HepG2 (cell line): ENCODE measurements around the gene TEX19. TPM values are rescaled to one million over a fixed set of nuclear protein-coding genes. Genes with fewer than 3 reads are reported as not detected.
A peak's percentile ranks its signal among the peaks of the same experiment; 100 is the strongest.

Experiments
- ARHGAP35 ChIP-seq: sonication (generic); formaldehyde crosslinking; IDR thresholded peaks from 2 replicates; pipeline ENCODE4 v1.9.0; 2022; ENCODE audit warnings: mild to moderate bottlenecking, inconsistent platforms, moderate library complexity, missing genetic modification reagents, borderline replicate concordance
- CHD2 ChIP-seq: IDR thresholded peaks from 2 replicates; pipeline ENCODE4 v1.6.1; 2011; ENCODE audit warnings: low read depth, low read length, improper control_type of control experiment
- FOXK1 ChIP-seq: sonication (generic); formaldehyde crosslinking; IDR thresholded peaks from 2 replicates; pipeline ENCODE4 v1.4.0; 2020; ENCODE audit warnings: low read depth, missing genetic modification reagents, borderline replicate concordance
- FOXP1 ChIP-seq, 2 experiments: fragments of 450-650 bp in 1 of 2; IDR thresholded peaks; 2 replicates each; pipeline ENCODE4 v1.6.1; 2017 to 2018; ENCODE audit warnings: antibody characterized with exemption in 1 of 2
- HCFC1 ChIP-seq: fragments of 150-350 bp; IDR thresholded peaks from 2 replicates; pipeline ENCODE4 v1.6.1; 2014; ENCODE audit warnings: low read depth, low read length
- HOXD1 ChIP-seq: sonication (generic); formaldehyde crosslinking; IDR thresholded peaks from 2 replicates; pipeline ENCODE4 v1.5.0; 2020; ENCODE audit warnings: missing genetic modification reagents
- JDP2 ChIP-seq: sonication (generic); formaldehyde crosslinking; IDR thresholded peaks from 2 replicates; pipeline ENCODE4 v1.8.1; 2022; ENCODE audit warnings: missing genetic modification reagents, borderline replicate concordance
- KMT2A ChIP-seq: sonication (generic); formaldehyde crosslinking; IDR thresholded peaks from 2 replicates; pipeline ENCODE4 v1.4.0; 2020; ENCODE audit warnings: missing genetic modification reagents
- NFIB ChIP-seq: sonication (generic); formaldehyde crosslinking; IDR thresholded peaks from 2 replicates; pipeline ENCODE4 v1.9.0; 2021; ENCODE audit warnings: missing genetic modification reagents, mild to moderate bottlenecking, borderline replicate concordance
- PAF1 ChIP-seq: IDR thresholded peaks from 2 replicates; pipeline ENCODE4 v1.6.1; 2016; ENCODE audit warnings: missing genetic modification reagents, missing compliant biosample characterization
- RBAK ChIP-seq: sonication (generic); formaldehyde crosslinking; IDR thresholded peaks from 2 replicates; pipeline ENCODE4 v1.5.1; 2020; ENCODE audit warnings: mild to moderate bottlenecking, missing genetic modification reagents
- SPEN ChIP-seq: sonication (generic); formaldehyde crosslinking; IDR thresholded peaks from 2 replicates; pipeline ENCODE4 v1.5.1; 2020; ENCODE audit warnings: low read depth, mild to moderate bottlenecking, missing genetic modification reagents
- TCF7 ChIP-seq: sonication (generic); IDR thresholded peaks from 2 replicates; pipeline ENCODE4 v1.6.1; 2016; ENCODE audit warnings: antibody characterized with exemption, low read depth
- ZFAT ChIP-seq: sonication (generic); formaldehyde crosslinking; conservative IDR thresholded peaks from 2 replicates; pipeline ENCODE4 v1.8.1; 2023; ENCODE audit warnings: missing genetic modification reagents, inconsistent platforms
- ZKSCAN8 ChIP-seq: IDR thresholded peaks from 2 replicates; pipeline ENCODE4 v1.6.1; 2016; ENCODE audit warnings: borderline replicate concordance, missing genetic modification reagents, missing compliant biosample characterization
- ZMYM2 ChIP-seq: sonication (generic); formaldehyde crosslinking; IDR thresholded peaks from 2 replicates; pipeline ENCODE4 v1.8.0; 2022; ENCODE audit warnings: mild to moderate bottlenecking, missing genetic modification reagents
- ZNF12 ChIP-seq: sonication (generic); formaldehyde crosslinking; IDR thresholded peaks from 2 replicates; pipeline ENCODE4 v1.5.0; 2020; ENCODE audit warnings: missing genetic modification reagents
- ZNF460 ChIP-seq: sonication (generic); formaldehyde crosslinking; IDR thresholded peaks from 2 replicates; pipeline ENCODE4 v1.5.1; 2020; ENCODE audit warnings: missing genetic modification reagents, mild to moderate bottlenecking, borderline replicate concordance
- ZNF530 ChIP-seq: sonication (generic); formaldehyde crosslinking; IDR thresholded peaks from 2 replicates; pipeline ENCODE4 v1.5.0; 2020; ENCODE audit warnings: low read depth, mild to moderate bottlenecking, missing genetic modification reagents
- ZNF615 ChIP-seq: sonication (generic); formaldehyde crosslinking; IDR thresholded peaks from 2 replicates; pipeline ENCODE4 v1.5.0; 2020; ENCODE audit warnings: mild to moderate bottlenecking, missing genetic modification reagents, borderline replicate concordance
- polyA plus RNA-seq, 8 experiments: library from polyadenylated mRNA; depleted of rRNA in 3 of 8; stranded (reverse) in 7 of 8; unstranded in 1 of 8; fragments of >200 nt; fragmentation: Illumina TruSeq in 4 of 8; extraction: Trizol in 4 of 8; gene quantifications; 2 replicates each; pipeline versions ENCODE4 v1.2.1 to v1.2.3, GENCODE V29; 2011 to 2016; ENCODE audit warnings: low read depth in 4 of 8, missing spikeins in 1 of 8, mixed read lengths in 1 of 8; ENCODE audit not compliant: insufficient read depth in 1 of 8
- total RNA-seq, 5 experiments: library from RNA; depleted of rRNA; stranded (reverse); fragments of >200 nt; fragmentation: Illumina TruSeq; extraction: Trizol; gene quantifications; 2 replicates each; pipeline ENCODE4 v1.2.3, GENCODE V29; 2016; ENCODE audit warnings: low read depth in 1 of 5
- TF ChIP-seq, protein P1 (sequence below): sonication (generic); formaldehyde crosslinking; IDR thresholded peaks from 2 replicates; pipeline ENCODE4 v1.8.0; 2022; ENCODE audit warnings: missing genetic modification reagents, mild to moderate bottlenecking, moderate library complexity, borderline replicate concordance
- TF ChIP-seq, protein P2 (sequence below): sonication (generic); formaldehyde crosslinking; IDR thresholded peaks from 2 replicates; pipeline ENCODE4 v1.4.0; 2020; ENCODE audit warnings: mild to moderate bottlenecking, missing genetic modification reagents
- TF ChIP-seq, protein P3 (sequence below): IDR thresholded peaks from 2 replicates; pipeline ENCODE4 v1.6.1; 2018; ENCODE audit warnings: missing genetic modification reagents
- TF ChIP-seq, protein P4 (sequence below): sonication (generic); formaldehyde crosslinking; IDR thresholded peaks from 2 replicates; pipeline ENCODE4 v1.8.1; 2023; ENCODE audit warnings: missing genetic modification reagents, mild to moderate bottlenecking, borderline replicate concordance
- TF ChIP-seq, protein P5 (sequence below): sonication (generic); formaldehyde crosslinking; IDR thresholded peaks from 2 replicates; pipeline ENCODE4 v1.5.0; 2020; ENCODE audit warnings: mild to moderate bottlenecking, missing genetic modification reagents, borderline replicate concordance

The TEX19 gene
- total and polyA plus RNA-seq, 2 of the 13 experiments (the other 11 are each of a cell fraction or from before 2014, with no cell fraction given), result 1.3 to 6.0 TPM

DNA sequence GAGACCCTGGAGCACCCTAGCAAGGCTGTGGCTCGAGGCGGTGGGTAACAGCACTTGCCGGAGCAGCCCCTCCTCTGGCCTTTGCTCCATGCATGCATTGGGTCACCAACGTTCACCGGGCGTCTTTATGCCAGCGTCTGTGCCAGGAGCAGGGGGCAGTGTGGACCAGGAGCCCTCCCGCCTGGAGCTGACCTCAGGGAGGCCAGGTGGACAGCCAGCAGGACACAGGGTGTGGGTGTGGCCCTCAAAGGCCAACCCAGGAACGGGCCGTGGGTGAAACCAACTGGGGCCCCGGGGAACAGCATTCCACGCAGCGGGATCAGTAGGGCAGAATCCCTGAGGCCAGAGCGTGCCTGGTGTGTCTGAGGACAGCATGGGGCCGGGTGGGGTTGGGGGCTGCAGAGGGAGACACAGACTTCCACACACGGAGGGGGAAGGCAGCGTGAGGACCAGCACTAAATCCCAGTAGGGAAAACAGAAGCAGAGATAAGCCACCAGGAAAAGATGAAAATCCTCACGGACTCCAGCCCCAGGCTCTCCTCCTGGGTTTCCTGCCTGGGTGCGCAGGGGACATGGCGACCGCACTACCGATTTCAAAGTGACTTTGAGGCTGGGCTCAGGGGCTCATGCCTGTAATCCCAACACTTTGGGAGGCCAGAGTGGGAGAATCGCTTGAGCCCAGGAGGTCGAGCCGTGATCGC, 38.8 kb upstream of the TEX19 start (continued):
- TF ChIP-seq, protein P1, sequence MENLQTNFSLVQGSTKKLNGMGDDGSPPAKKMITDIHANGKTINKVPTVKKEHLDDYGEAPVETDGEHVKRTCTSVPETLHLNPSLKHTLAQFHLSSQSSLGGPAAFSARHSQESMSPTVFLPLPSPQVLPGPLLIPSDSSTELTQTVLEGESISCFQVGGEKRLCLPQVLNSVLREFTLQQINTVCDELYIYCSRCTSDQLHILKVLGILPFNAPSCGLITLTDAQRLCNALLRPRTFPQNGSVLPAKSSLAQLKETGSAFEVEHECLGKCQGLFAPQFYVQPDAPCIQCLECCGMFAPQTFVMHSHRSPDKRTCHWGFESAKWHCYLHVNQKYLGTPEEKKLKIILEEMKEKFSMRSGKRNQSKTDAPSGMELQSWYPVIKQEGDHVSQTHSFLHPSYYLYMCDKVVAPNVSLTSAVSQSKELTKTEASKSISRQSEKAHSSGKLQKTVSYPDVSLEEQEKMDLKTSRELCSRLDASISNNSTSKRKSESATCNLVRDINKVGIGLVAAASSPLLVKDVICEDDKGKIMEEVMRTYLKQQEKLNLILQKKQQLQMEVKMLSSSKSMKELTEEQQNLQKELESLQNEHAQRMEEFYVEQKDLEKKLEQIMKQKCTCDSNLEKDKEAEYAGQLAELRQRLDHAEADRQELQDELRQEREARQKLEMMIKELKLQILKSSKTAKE, result no peak
- TF ChIP-seq, protein P2, sequence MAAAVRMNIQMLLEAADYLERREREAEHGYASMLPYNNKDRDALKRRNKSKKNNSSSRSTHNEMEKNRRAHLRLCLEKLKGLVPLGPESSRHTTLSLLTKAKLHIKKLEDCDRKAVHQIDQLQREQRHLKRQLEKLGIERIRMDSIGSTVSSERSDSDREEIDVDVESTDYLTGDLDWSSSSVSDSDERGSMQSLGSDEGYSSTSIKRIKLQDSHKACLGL (CRISPR knock-in tag), result no peak
- TF ChIP-seq, protein P3, sequence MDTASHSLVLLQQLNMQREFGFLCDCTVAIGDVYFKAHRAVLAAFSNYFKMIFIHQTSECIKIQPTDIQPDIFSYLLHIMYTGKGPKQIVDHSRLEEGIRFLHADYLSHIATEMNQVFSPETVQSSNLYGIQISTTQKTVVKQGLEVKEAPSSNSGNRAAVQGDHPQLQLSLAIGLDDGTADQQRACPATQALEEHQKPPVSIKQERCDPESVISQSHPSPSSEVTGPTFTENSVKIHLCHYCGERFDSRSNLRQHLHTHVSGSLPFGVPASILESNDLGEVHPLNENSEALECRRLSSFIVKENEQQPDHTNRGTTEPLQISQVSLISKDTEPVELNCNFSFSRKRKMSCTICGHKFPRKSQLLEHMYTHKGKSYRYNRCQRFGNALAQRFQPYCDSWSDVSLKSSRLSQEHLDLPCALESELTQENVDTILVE (CRISPR knock-in tag), result peak; percentile 59; the same call in 1 of the 2 replicates
- TF ChIP-seq CHD2, result no peak
- TF ChIP-seq, protein P4, sequence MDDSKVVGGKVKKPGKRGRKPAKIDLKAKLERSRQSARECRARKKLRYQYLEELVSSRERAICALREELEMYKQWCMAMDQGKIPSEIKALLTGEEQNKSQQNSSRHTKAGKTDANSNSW, result no peak
- TF ChIP-seq TCF7, result no peak
- TF ChIP-seq NFIB (CRISPR knock-in tag), result no peak
- TF ChIP-seq ARHGAP35, result no peak
- no peak for TF ChIP-seq HOXD1 (CRISPR knock-in tag)
- TF ChIP-seq RBAK (CRISPR knock-in tag), result 0 out of 2 replicates have a peak, but pooled peaks have one; percentile 61
- no peak for TF ChIP-seq FOXK1 (CRISPR knock-in tag)
- no peak for TF ChIP-seq ZFAT (CRISPR knock-in tag)
- TF ChIP-seq ZNF460 (CRISPR knock-in tag), result peak; percentile 23; the same call in 1 of the 2 replicates
- TF ChIP-seq ZNF12 (CRISPR knock-in tag), result no peak
- TF ChIP-seq HCFC1, result no peak
- no peak for TF ChIP-seq FOXP1 (IDR thresholded peaks at IDR 0.05)
- peak; percentile 30; the same call in 1 of the 2 replicates for TF ChIP-seq FOXP1 (CRISPR knock-in tag; IDR thresholded peaks at IDR 0.05)
- TF ChIP-seq SPEN (CRISPR knock-in tag), result no peak; the same call in 1 of the 2 replicates
- TF ChIP-seq ZNF530 (CRISPR knock-in tag), result no peak
- TF ChIP-seq, protein P5, sequence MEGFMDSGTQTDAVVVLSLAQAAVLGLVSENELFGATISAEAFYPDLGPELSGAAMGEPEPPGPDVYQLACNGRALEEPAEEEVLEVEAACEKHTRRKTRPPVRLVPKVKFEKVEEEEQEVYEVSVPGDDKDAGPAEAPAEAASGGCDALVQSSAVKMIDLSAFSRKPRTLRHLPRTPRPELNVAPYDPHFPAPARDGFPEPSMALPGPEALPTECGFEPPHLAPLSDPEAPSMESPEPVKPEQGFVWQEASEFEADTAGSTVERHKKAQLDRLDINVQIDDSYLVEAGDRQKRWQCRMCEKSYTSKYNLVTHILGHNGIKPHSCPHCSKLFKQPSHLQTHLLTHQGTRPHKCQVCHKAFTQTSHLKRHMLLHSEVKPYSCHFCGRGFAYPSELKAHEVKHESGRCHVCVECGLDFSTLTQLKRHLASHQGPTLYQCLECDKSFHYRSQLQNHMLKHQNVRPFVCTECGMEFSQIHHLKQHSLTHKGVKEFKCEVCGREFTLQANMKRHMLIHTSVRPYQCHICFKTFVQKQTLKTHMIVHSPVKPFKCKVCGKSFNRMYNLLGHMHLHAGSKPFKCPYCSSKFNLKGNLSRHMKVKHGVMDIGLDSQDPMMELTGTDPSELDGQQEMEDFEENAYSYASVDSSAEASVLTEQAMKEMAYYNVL, result peak; percentile 61; the same call in 1 of the 2 replicates
- TF ChIP-seq ZKSCAN8 (CRISPR knock-in tag), result no peak
- no peak for TF ChIP-seq JDP2 (CRISPR knock-in tag)
- no peak; the same call in 1 of the 2 replicates for TF ChIP-seq KMT2A (CRISPR knock-in tag)
- TF ChIP-seq ZMYM2 (CRISPR knock-in tag), result no peak
- no peak for TF ChIP-seq ZNF615
- TF ChIP-seq PAF1 (CRISPR knock-in tag), result no peak
